Smooth muscle cell (in vitro differentiated cells): ENCODE measurements around the gene RPS2. TPM values are rescaled to one million over a fixed set of nuclear protein-coding genes. Genes with fewer than 3 reads are reported as not detected.

ENCODE experiments used
- DNase-seq: peaks from one replicate; lab custom pipeline; 2025; ENCODE audit not compliant: unreplicated experiment; lab: John Stamatoyannopoulos, UW
- H2AFZ ChIP-seq: fragments of 200-600 bp; sonication (generic); 2 replicates; pipeline ENCODE4 v1.6.0; 2016; ENCODE audit warnings: antibody characterized with exemption, low read depth, mild to moderate bottlenecking
- H3F3A ChIP-seq: fragments of 200-600 bp; sonication (generic); 2 replicates; pipeline ENCODE4 v1.6.0; 2017; ENCODE audit warnings: antibody characterized with exemption, low read depth
- H3K27ac ChIP-seq: fragments of 200-600 bp; sonication (generic); 2 replicates; pipeline ENCODE4 v1.5.1; 2016; ENCODE audit warnings: low read depth, mild to moderate bottlenecking
- H3K27me3 ChIP-seq: fragments of 200-600 bp; sonication (generic); 2 replicates; pipeline ENCODE4 v1.6.1; 2016; ENCODE audit warnings: low read depth, mild to moderate bottlenecking
- H3K36me3 ChIP-seq: fragments of 200-600 bp; sonication (generic); 2 replicates; pipeline ENCODE4 v1.5.1; 2016; ENCODE audit warnings: low read depth
- H3K4me1 ChIP-seq: fragments of 200-600 bp; sonication (generic); 2 replicates; pipeline ENCODE4 v1.5.1; 2016; ENCODE audit warnings: low read depth
- H3K4me2 ChIP-seq: fragments of 200-600 bp; sonication (generic); 2 replicates; pipeline ENCODE4 v1.6.0; 2016; ENCODE audit warnings: mild to moderate bottlenecking
- H3K4me3 ChIP-seq: fragments of 200-600 bp; sonication (generic); 2 replicates; pipeline ENCODE4 v1.5.1; 2016; ENCODE audit warnings: mild to moderate bottlenecking
- H3K79me2 ChIP-seq: fragments of 200-600 bp; sonication (generic); 2 replicates; pipeline ENCODE4 v1.6.0; 2016; ENCODE audit warnings: low read depth, mild to moderate bottlenecking
- H3K9ac ChIP-seq: fragments of 200-600 bp; sonication (generic); 2 replicates; pipeline ENCODE4 v1.6.0; 2016; ENCODE audit warnings: low read depth
- H3K9me3 ChIP-seq: fragments of 200-600 bp; sonication (generic); replicated peaks from 2 replicates; pipeline ENCODE4 v1.5.1; 2016; ENCODE audit warnings: low read depth
- H4K20me1 ChIP-seq: fragments of 200-600 bp; sonication (generic); 2 replicates; pipeline ENCODE4 v1.6.0; 2016; ENCODE audit warnings: low read depth
- CTCF ChIP-seq: fragments of 200-600 bp; sonication (generic); IDR thresholded peaks from 2 replicates; pipeline ENCODE4 v1.5.1; 2017; ENCODE audit warnings: borderline replicate concordance, mild to moderate bottlenecking, antibody characterized with exemption; ENCODE audit not compliant: insufficient read depth, poor library complexity, severe bottlenecking
- WGBS: methylation state at CpG from one replicate; pipeline ENCODE4 v1.1.7; 2016; ENCODE audit warnings: low lambda C conversion rate; 5-methylcytosine and 5-hydroxymethylcytosine counted together
- polyA plus RNA-seq: library from polyadenylated mRNA; unstranded; fragments of >200 nt; fragmentation: Nextera tagmentation; extraction: Ambion mirVana; gene quantifications from 2 replicates; pipeline ENCODE4 v1.2.1, GENCODE V29; 2016
- total RNA-seq: library from RNA; depleted of rRNA; stranded (reverse); fragments of >200 nt; gene quantifications from 2 replicates; pipeline ENCODE4 v1.2.3, GENCODE V29; 2014

RPS2 gene
- total and polyA plus RNA-seq, 2 experiments from 2014 or later: 2,041 to 2,576 TPM

- WGBS: 97% methylated on average over 22 of the region's 22 CpGs
- no peaks in the 10 kb centered on the region for H3K4me1 ChIP-seq
- H3K79me2 ChIP-seq: no peaks in the 10 kb centered on the region
- H3K36me3 ChIP-seq: no peaks in the 10 kb centered on the region
- DNase-seq: no peak
- H4K20me1 ChIP-seq: no peaks in the 10 kb centered on the region
- H3K27ac ChIP-seq: no peak overlapping the region
- no peaks in the 10 kb centered on the region for H3F3A ChIP-seq
- TF ChIP-seq CTCF: no peak
- no peaks in the 10 kb centered on the region for H3K27me3 ChIP-seq
- no peak overlapping the region for H3K9ac ChIP-seq
- no peak overlapping the region for H3K4me3 ChIP-seq
- H3K4me2 ChIP-seq: no peak overlapping the region
- H3K9me3 ChIP-seq: no peaks in the 10 kb centered on the region
- H2AFZ ChIP-seq: no peak overlapping the region
Measured at GRCh38 chr16:1953734-1954133, 10.9 kb downstream of the RPS2 start.

- H4K20me1 ChIP-seq: no peaks in the 10 kb centered on the region
- H3K79me2 ChIP-seq: no peaks in the 10 kb centered on the region
- no peaks in the 10 kb centered on the region for H3F3A ChIP-seq
- no peaks in the 10 kb centered on the region for H3K36me3 ChIP-seq
- no peak overlapping the region for H2AFZ ChIP-seq
- no peak for TF ChIP-seq CTCF
- no peaks in the 10 kb centered on the region for H3K27me3 ChIP-seq
- DNase-seq: no peak
- H3K4me2 ChIP-seq: no peak overlapping the region
- H3K9me3 ChIP-seq: no peaks in the 10 kb centered on the region
- H3K9ac ChIP-seq: no peak overlapping the region
- H3K4me1 ChIP-seq: no peaks in the 10 kb centered on the region
- no peak overlapping the region for H3K4me3 ChIP-seq
- WGBS: 89% methylated on average over 19 of the region's 19 CpGs
- no peak overlapping the region for H3K27ac ChIP-seq
Measured at GRCh38 chr16:1950559-1950958, 14.1 kb downstream of the RPS2 start.

- no peak overlapping the region for H2AFZ ChIP-seq
- H3F3A ChIP-seq: no peaks in the 10 kb centered on the region
- no peak for DNase-seq
- TF ChIP-seq CTCF: no peak
- WGBS: 83% methylated on average over 5 of the region's 7 CpGs
- H3K9ac ChIP-seq: no peak overlapping the region
- H3K27me3 ChIP-seq: no peaks in the 10 kb centered on the region
- H3K27ac ChIP-seq: no peak overlapping the region
- no peaks in the 10 kb centered on the region for H3K4me1 ChIP-seq
- no peak overlapping the region for H3K4me2 ChIP-seq
- no peak overlapping the region for H3K4me3 ChIP-seq
- H3K9me3 ChIP-seq: no peaks in the 10 kb centered on the region
- H3K36me3 ChIP-seq: no peaks in the 10 kb centered on the region
- H3K79me2 ChIP-seq: no peaks in the 10 kb centered on the region
- no peaks in the 10 kb centered on the region for H4K20me1 ChIP-seq
Measured at GRCh38 chr16:1950047-1950446, 14.6 kb downstream of the RPS2 start.

- H3K4me1 ChIP-seq: no peaks in the 10 kb centered on the region
- no peaks in the 10 kb centered on the region for H4K20me1 ChIP-seq
- no peak overlapping the region for H2AFZ ChIP-seq
- DNase-seq: no peak
- H3K27me3 ChIP-seq: no peaks in the 10 kb centered on the region
- no peak overlapping the region for H3K27ac ChIP-seq
- H3K9me3 ChIP-seq: no peaks in the 10 kb centered on the region
- no peaks in the 10 kb centered on the region for H3K79me2 ChIP-seq
- no peaks in the 10 kb centered on the region for H3F3A ChIP-seq
- WGBS: 98% methylated on average over 6 of the region's 11 CpGs
- TF ChIP-seq CTCF: no peak
- no peaks in the 10 kb centered on the region for H3K36me3 ChIP-seq
- no peak overlapping the region for H3K9ac ChIP-seq
- H3K4me3 ChIP-seq: no peak overlapping the region
- H3K4me2 ChIP-seq: no peak overlapping the region
Measured at GRCh38 chr16:1949507-1949906, 15.1 kb downstream of the RPS2 start.
